ENCODE data around the gene HTR4.
"Not testable (repeated sequence)": the region's sequence is repeated elsewhere in the genome, so short reads cannot be mapped to it uniquely, and the experiment has no call there.

Gene HTR4

GRCh38 chr5:148683651-148684050 is 29.3 kb upstream of the HTR4 start:
- Histone ChIP-seq H3K36me3 (replicated peaks) (no peaks in the 10 kb centered on the region), H3K4me3 (no peak overlapping the region), H3K27me3 (ENCODE audit: low read depth) (no peaks in the 10 kb centered on the region), H3K9me3 (no peaks in the 10 kb centered on the region), H3K4me1 (no peaks in the 10 kb centered on the region)
- no peak for DNase-seq (ENCODE audit: low spot score in 2 of 2)
- in situ Hi-C loops (cut with MboI; ENCODE audit: low sequenced_read_pairs): no loop called here

GRCh38 chr5:148682058-148683026 is 28.0 kb upstream of the HTR4 start:
- no peaks in the 10 kb centered on the region for H3K9me3 ChIP-seq
- H3K4me1 ChIP-seq: no peaks in the 10 kb centered on the region
- no peaks in the 10 kb centered on the region for H3K27me3 ChIP-seq (ENCODE audit: low read depth)
- no peak for DNase-seq (ENCODE audit: low spot score in 2 of 2)
- H3K4me3 ChIP-seq: no peak overlapping the region
- H3K36me3 ChIP-seq (replicated peaks): no peaks in the 10 kb centered on the region
- in situ Hi-C loops (cut with MboI; ENCODE audit: low sequenced_read_pairs): no loop called here

GRCh38 chr5:148681157-148682057 is 27.1 kb upstream of the HTR4 start:
- H3K9me3 ChIP-seq: no peaks in the 10 kb centered on the region
- no peaks in the 10 kb centered on the region for H3K36me3 ChIP-seq (replicated peaks)
- in situ Hi-C loops (cut with MboI; ENCODE audit: low sequenced_read_pairs): no loop called here
- no peaks in the 10 kb centered on the region for H3K27me3 ChIP-seq (ENCODE audit: low read depth)
- H3K4me3 ChIP-seq: no peak overlapping the region
- H3K4me1 ChIP-seq: no peaks in the 10 kb centered on the region
- DNase-seq (ENCODE audit: low spot score in 2 of 2): no peak

- H3K4me3 ChIP-seq; DNase-seq (ENCODE audit: low spot score in 2 of 2); in situ Hi-C loops (cut with MboI; ENCODE audit: low sequenced_read_pairs); H3K27me3 ChIP-seq (ENCODE audit: low read depth); H3K4me1 ChIP-seq; H3K9me3 ChIP-seq; H3K36me3 ChIP-seq (replicated peaks): not testable (repeated sequence)
These were observed 19.4 kb upstream of the HTR4 start for GRCh38 chr5:148673704-148674103.

- in situ Hi-C loops (cut with MboI; ENCODE audit: low sequenced_read_pairs): no loop called here
- Histone ChIP-seq H3K27me3 (ENCODE audit: low read depth) (no peaks in the 10 kb centered on the region), H3K9me3 (no peaks in the 10 kb centered on the region), H3K36me3 (replicated peaks) (no peaks in the 10 kb centered on the region), H3K4me3 (no peak overlapping the region), H3K4me1 (no peaks in the 10 kb centered on the region)
- DNase-seq (ENCODE audit: low spot score in 2 of 2): no peak
These were observed 12.0 kb upstream of the HTR4 start for GRCh38 chr5:148666353-148666752.

GRCh38 chr5:148665431-148665830 is 11.1 kb upstream of the HTR4 start:
- in situ Hi-C loops (cut with MboI; ENCODE audit: low sequenced_read_pairs): no loop called here
- no peaks in the 10 kb centered on the region for H3K36me3 ChIP-seq (replicated peaks)
- no peaks in the 10 kb centered on the region for H3K9me3 ChIP-seq
- no peak for DNase-seq (ENCODE audit: low spot score in 2 of 2)
- no peak overlapping the region for H3K4me3 ChIP-seq
- H3K4me1 ChIP-seq: no peaks in the 10 kb centered on the region
- no peaks in the 10 kb centered on the region for H3K27me3 ChIP-seq (ENCODE audit: low read depth)

DNA sequence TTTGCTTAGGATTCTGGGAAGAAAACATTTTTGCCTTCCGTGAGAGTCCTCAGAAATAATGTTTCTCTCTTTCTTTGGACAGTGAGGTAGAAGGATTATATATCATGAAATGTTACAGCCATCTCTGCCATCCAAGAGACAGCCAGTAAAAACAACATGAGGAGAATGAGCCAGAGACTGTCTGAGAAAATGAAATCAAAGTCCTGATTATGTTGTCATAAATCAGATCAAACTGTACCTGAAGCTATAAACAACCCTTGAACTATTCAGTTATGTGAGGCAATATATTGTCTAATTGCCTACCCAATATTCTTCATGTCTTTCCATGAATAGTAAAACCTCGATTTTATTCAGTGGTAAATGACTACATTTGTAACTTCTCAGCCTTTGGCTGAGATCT is 9.2 kb upstream of the HTR4 start:
- H3K27me3 ChIP-seq (ENCODE audit: low read depth): no peaks in the 10 kb centered on the region
- no peaks in the 10 kb centered on the region for H3K4me1 ChIP-seq
- no peak overlapping the region for H3K4me3 ChIP-seq
- no peaks in the 10 kb centered on the region for H3K36me3 ChIP-seq (replicated peaks)
- no peak for DNase-seq (ENCODE audit: low spot score in 2 of 2)
- H3K9me3 ChIP-seq: no peaks in the 10 kb centered on the region
- in situ Hi-C loops (cut with MboI; ENCODE audit: low sequenced_read_pairs): no loop called here

GRCh38 chr5:148660346-148660660 is 6.0 kb upstream of the HTR4 start:
- H3K27me3 ChIP-seq (ENCODE audit: low read depth): no peaks in the 10 kb centered on the region
- in situ Hi-C loops (cut with MboI; ENCODE audit: low sequenced_read_pairs): no loop called here
- no peak for DNase-seq (ENCODE audit: low spot score in 2 of 2)
- H3K4me1 ChIP-seq: no peaks in the 10 kb centered on the region
- no peaks in the 10 kb centered on the region for H3K9me3 ChIP-seq
- H3K36me3 ChIP-seq (replicated peaks): no peaks in the 10 kb centered on the region
- H3K4me3 ChIP-seq: no peak overlapping the region

DNA sequence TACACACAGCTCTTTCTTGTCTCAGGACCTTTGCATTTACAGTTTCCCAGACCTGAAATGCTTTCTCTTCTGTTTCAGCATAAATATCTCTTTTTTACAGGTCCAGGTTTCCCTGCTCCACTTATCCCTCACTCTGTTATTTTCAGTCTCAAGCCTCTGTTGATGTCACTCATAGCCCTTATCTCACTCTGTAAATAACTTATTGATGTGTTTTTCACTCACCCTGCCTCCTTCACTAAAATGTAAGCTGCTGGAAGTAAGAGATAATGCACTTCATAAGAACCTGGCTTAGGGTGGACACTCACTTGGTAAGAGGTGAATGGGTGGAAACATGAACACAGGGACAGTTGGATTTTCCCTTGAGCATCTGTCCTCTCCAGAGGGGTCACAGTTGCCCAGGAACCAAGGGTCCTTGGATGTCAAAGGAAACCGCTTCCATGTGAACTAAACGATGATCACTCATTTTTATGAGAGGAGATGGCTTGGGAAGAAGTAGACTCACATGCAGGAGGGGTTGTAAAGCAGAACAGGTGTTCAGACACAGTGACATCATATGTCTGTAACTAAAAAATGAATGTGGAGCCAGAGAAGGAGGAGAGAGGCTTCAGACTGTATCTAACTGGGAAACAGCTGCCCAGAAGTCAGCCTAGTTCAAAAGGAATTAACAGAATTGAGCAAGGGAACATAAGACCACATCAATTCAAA is 5.5 kb upstream of the HTR4 start:
- Histone ChIP-seq H3K4me3 (no peak overlapping the region), H3K27me3 (ENCODE audit: low read depth) (no peaks in the 10 kb centered on the region), H3K4me1 (no peaks in the 10 kb centered on the region), H3K36me3 (replicated peaks) (no peaks in the 10 kb centered on the region), H3K9me3 (no peaks in the 10 kb centered on the region)
- DNase-seq (ENCODE audit: low spot score in 2 of 2): no peak
- in situ Hi-C loops (cut with MboI; ENCODE audit: low sequenced_read_pairs): no loop called here

DNA sequence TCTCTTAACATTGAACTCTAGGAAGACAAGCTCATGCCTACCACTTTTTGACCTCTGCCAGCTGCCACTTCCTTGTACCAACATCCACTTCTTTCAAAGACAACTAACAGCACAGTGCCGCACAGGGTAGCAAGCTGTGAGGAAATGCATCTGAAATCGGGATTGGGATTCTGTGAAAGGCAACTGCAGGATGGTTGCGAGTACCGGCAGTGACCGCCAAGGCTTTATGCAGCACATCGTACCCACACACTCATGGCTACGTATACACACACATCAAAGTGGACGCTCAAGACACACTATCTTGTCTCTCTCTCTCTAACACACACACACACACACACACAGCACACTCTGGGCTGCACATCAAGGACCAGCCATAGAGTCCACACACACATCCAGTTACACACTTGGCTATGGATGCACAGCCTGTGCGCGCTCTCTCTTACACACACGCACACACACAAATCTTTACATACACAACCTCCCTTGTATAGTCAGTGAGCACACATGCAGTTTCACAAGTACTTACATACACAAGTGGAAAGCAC is 964 bp downstream of the HTR4 start:
- no peaks in the 10 kb centered on the region for H3K27me3 ChIP-seq (ENCODE audit: low read depth)
- no peaks in the 10 kb centered on the region for H3K9me3 ChIP-seq
- no peak for DNase-seq (ENCODE audit: low spot score in 2 of 2)
- in situ Hi-C loops (cut with MboI; ENCODE audit: low sequenced_read_pairs): no loop called here
- H3K4me1 ChIP-seq: no peaks in the 10 kb centered on the region
- no peak overlapping the region for H3K4me3 ChIP-seq
- H3K36me3 ChIP-seq (replicated peaks): no peaks in the 10 kb centered on the region

DNA sequence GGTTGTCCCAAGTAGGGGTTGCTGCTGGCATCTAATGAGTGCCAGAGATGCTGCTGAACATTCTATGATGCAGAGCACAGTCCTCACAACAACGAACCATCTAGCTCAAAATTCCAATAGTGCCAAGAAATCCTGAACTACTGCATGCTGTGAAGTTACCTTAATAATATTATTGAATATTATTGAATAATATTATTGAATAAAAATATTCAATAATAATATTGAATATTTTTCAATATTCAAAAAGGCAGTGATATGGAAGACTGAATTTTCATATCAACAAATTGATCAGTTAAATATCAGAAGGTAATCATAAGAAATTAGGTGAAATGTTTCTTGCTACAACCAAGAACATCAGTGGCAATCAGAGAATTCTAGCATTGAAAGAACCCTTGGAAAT is 2.8 kb downstream of the HTR4 start:
- H3K4me1 ChIP-seq: no peaks in the 10 kb centered on the region
- DNase-seq (ENCODE audit: low spot score in 2 of 2): no peak
- in situ Hi-C loops (cut with MboI; ENCODE audit: low sequenced_read_pairs): no loop called here
- H3K36me3 ChIP-seq (replicated peaks): no peaks in the 10 kb centered on the region
- H3K4me3 ChIP-seq: no peak overlapping the region
- no peaks in the 10 kb centered on the region for H3K27me3 ChIP-seq (ENCODE audit: low read depth)
- H3K9me3 ChIP-seq: no peaks in the 10 kb centered on the region

- in situ Hi-C loops (cut with MboI; ENCODE audit: low sequenced_read_pairs): no loop called here
- Histone ChIP-seq H3K4me1 (no peaks in the 10 kb centered on the region), H3K4me3 (no peak overlapping the region), H3K36me3 (replicated peaks) (no peaks in the 10 kb centered on the region), H3K9me3 (no peaks in the 10 kb centered on the region), H3K27me3 (ENCODE audit: low read depth) (peaks cover 3% of the 10 kb centered on the region; the same call in 1 of the 2 replicates)
- no peak for DNase-seq (ENCODE audit: low spot score in 2 of 2)
These were observed 8.8 kb downstream of the HTR4 start for GRCh38 chr5:148645527-148645926.

GRCh38 chr5:148641735-148642134 is 12.6 kb downstream of the HTR4 start:
- in situ Hi-C loops (cut with MboI; ENCODE audit: low sequenced_read_pairs): no loop called here
- peaks cover 3% of the 10 kb centered on the region; the same call in 1 of the 2 replicates for H3K27me3 ChIP-seq (ENCODE audit: low read depth)
- H3K36me3 ChIP-seq (replicated peaks): no peaks in the 10 kb centered on the region
- H3K4me1 ChIP-seq: no peaks in the 10 kb centered on the region
- no peaks in the 10 kb centered on the region for H3K9me3 ChIP-seq
- no peak for DNase-seq (ENCODE audit: low spot score in 2 of 2)
- H3K4me3 ChIP-seq: no peak overlapping the region

Data from HAP-1 (cell line).